BE2C (cell line): ENCODE results near the gene FZR1.

ENCODE experiments used
- DNase-seq: peaks from one replicate; pipeline ENCODE4 v3.0.0-alpha.2; 2020
- H3K27me3 ChIP-seq: fragments of 250-450 bp; sonication (Bioruptor Pico); 2 replicates; pipeline ENCODE4 v1.5.1; 2020; ENCODE audit warnings: mild to moderate bottlenecking
- H3K36me3 ChIP-seq: fragments of 250-450 bp; sonication (Bioruptor Pico); 2 replicates; pipeline ENCODE4 v1.5.1; 2020; ENCODE audit warnings: mild to moderate bottlenecking
- H3K4me1 ChIP-seq: fragments of 250-450 bp; sonication (Bioruptor Pico); 2 replicates; pipeline ENCODE4 v1.5.1; 2020
- H3K4me3 ChIP-seq: 2 replicates; pipeline ENCODE4 v1.5.1; 2011; ENCODE audit warnings: low read depth, low read length
- H3K9me3 ChIP-seq: fragments of 250-450 bp; sonication (Bioruptor Pico); 2 replicates; pipeline ENCODE4 v1.5.1; 2020
- CTCF ChIP-seq: IDR thresholded peaks from 2 replicates; pipeline ENCODE4 v1.5.1; 2012; ENCODE audit warnings: mild to moderate bottlenecking, low read depth, low read length

FZR1 gene

GRCh38 chr19:3570606-3571011 lies 64.5 kb downstream of the FZR1 start:
- peaks cover 3% of the 10 kb centered on the region; the same call in 1 of the 2 replicates for H3K4me1 ChIP-seq
- peaks cover 7% of the 10 kb centered on the region; the same call in 1 of the 2 replicates for H3K36me3 ChIP-seq
- no peaks in the 10 kb centered on the region for H3K9me3 ChIP-seq
- H3K27me3 ChIP-seq: no peaks in the 10 kb centered on the region
- DNase-seq: no peak
- no peak overlapping the region for H3K4me3 ChIP-seq
- no peak for TF ChIP-seq CTCF

- Histone ChIP-seq H3K9me3 (no peaks in the 10 kb centered on the region), H3K4me3 (peak overlapping the region; percentile 62), H3K4me1 (peaks cover 9% of the 10 kb centered on the region), H3K27me3 (no peaks in the 10 kb centered on the region), H3K36me3 (peaks cover 7% of the 10 kb centered on the region; the same call in 1 of the 2 replicates)
- TF ChIP-seq CTCF: no peak
- peak; percentile 100 for DNase-seq
These were observed 66.2 kb downstream of the FZR1 start for GRCh38 chr19:3572132-3572854.

- DNase-seq: no peak
- Histone ChIP-seq H3K4me3 (peak within 1 kb of the TSS; percentile 79), H3K36me3 (peaks cover 7% of the 10 kb centered on the region; the same call in 1 of the 2 replicates), H3K9me3 (no peaks in the 10 kb centered on the region), H3K4me1 (peaks cover 9% of the 10 kb centered on the region), H3K27me3 (no peaks in the 10 kb centered on the region)
- TF ChIP-seq CTCF: no peak
These were observed 66.7 kb downstream of the FZR1 start, which contains the start of gene HMG20B for GRCh38 chr19:3572855-3573161. Gene HMG20B, plus strand, starts transcription at chr19:3572944. Its CDS starts 366 bp downstream, at chr19:3573310.

GRCh38 chr19:3573162-3573857 lies 67.2 kb downstream of the FZR1 start:
- Histone ChIP-seq H3K4me3 (peak overlapping the region; percentile 79), H3K9me3 (no peaks in the 10 kb centered on the region), H3K4me1 (peaks cover 9% of the 10 kb centered on the region), H3K36me3 (peaks cover 7% of the 10 kb centered on the region; the same call in 1 of the 2 replicates), H3K27me3 (no peaks in the 10 kb centered on the region)
- TF ChIP-seq CTCF: no peak
- peak; percentile 46 for DNase-seq

- Histone ChIP-seq H3K4me1 (peaks cover 9% of the 10 kb centered on the region), H3K9me3 (no peaks in the 10 kb centered on the region), H3K27me3 (no peaks in the 10 kb centered on the region), H3K36me3 (peaks cover 7% of the 10 kb centered on the region; the same call in 1 of the 2 replicates), H3K4me3 (peak overlapping the region; percentile 79)
- DNase-seq: peak; percentile 100
- no peak for TF ChIP-seq CTCF
These were observed 67.9 kb downstream of the FZR1 start for GRCh38 chr19:3573858-3574637.
